HG03064 (cell line): ENCODE data around the gene EME2.

ENCODE experiments used
- ATAC-seq: cut with Tn5 transposase; IDR thresholded peaks from one replicate; pipeline ENCODE4 v1.9.1; 2021; ENCODE audit warnings: low read depth; ENCODE audit not compliant: unreplicated experiment

EME2 gene

DNA sequence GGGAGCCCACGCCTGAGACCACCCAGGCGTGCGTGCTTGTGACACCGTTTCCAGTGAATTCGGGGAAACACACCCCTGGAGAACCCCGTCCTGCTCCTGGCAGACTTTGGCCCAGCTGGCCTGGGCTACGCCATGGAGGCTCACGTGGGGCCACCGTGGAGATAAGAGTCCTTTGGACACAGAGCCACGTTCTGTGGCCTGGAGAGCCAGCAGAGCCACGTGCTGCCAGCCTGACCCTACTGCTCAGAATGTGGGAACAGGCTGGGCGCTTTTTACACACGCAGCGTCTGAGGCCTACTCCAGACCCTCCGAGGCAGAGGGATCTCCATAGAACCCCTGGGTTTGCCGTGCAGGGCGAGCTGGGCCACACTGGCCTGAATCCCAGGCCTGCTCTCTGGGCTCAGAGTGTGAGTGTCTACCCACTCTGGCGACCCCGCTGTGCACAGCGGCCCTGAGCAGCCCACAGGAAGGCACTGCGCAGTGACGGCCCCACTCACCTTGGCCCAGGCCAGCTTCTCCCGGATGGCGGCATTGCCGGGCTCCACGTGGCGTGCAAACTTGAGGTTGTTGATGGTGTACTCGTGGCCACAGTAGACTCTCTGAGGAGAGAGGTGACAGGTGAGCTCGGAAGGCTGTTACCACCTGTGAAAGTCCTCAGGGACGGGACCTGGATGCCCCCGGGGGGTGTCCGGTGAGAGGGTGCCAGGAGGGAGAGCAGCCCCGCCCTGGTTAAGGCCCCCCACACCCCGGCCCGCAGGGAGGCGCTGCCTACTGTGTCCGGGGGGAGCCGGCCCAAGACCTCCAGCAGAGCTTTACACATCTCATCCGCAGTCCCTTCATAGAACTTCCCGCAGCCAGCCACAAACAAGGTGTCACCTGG is 44.0 kb downstream of the EME2 start:
- no peak for ATAC-seq

DNA sequence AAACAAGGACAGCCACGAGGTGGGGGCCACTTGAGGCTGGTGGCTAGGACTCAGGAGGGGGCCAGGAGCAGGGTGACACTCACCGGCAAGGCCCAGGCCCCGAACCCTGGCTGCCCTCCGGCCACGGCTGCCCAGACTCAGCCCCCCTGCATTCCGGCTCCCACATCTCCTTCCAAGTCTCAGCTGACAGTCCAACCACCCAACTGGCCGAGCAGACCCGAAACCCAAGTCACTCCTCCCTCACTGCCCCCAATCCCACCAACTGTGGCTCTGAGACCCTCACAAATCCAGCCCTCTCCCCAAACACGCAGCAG is 44.6 kb downstream of the EME2 start:
- ATAC-seq: no peak

DNA sequence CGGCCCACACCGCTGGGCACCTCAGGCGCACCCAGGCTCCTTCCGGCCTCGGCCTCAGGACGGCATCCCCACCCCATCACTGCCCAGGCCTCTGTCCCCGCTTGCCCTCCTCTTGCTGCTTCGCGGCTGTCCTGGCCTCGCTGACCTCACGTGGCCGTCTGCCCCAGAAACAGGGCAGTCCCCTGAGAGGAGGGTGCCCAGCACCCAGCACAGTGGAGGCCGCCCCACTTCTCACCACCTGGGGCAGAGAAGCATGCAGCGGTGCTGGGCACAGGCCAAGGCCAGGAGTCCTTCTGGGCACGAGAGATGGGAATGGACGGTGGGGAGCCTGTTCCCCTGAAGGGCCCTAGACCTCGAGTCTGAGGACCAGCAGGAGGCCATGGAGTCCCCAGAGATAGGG is 45.1 kb downstream of the EME2 start:
- no peak for ATAC-seq

DNA sequence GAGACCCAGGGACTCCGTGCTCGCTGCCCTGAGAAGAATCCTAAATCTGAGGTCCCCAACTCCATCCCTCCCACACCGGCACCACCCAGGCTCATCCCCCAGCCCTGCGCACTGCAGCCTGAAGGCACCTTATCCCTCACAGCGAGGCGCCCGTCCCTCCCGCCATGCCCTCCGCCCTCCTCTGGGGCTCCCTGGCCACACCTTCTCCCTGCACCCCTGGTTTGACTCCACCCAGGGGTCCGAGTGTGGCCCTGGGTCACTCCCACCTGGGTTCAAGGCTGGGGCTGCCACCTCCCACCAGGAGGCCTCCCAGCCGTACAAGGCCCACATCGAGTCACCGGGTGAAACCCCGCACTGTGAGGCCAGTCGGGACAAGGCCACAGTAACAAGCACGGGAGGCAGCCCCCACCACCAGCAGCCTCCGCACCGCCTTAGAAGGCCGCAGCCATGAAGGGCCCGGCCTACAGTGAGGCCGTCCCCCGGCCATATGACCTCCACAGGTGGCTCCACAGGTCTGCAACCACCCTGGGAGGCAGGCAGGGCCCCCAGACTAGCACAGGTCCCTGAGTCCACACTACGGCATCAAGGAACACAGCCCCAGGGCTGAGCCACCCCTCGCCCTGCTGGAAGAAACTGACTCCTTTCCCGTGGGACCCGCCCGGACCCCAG is 45.7 kb downstream of the EME2 start:
- ATAC-seq: no peak

DNA sequence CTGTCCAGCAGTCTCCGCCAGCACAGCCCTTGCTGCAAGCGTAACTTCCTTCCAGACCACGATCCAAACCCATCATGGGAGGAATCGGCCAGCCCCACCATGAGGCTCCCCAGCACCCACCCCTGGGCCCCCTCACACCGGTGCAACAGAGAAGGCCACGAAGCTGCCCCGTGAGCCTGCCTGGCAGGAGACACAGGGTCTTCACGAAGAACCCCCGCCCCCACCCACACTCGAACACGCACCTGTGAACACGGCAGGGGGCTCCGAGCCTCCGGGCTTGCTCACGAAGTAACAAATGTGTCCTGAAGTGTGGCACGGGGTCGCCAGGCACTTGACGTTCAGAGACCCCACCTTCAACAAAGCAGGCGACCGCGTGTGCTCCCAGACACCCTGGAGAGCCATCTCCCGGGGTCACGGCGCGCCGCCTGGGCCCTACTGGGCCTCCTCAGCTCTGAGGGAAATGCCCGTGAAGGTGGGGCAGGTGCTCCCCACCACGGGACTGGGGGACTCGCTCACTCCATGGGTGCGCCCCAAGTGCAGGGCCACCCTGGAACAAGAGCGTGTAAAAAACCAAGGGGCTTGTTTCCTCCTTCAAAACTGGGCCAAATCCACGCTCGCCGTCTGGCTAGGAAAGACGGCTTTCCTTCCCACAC is 46.4 kb downstream of the EME2 start:
- ATAC-seq: no peak

DNA sequence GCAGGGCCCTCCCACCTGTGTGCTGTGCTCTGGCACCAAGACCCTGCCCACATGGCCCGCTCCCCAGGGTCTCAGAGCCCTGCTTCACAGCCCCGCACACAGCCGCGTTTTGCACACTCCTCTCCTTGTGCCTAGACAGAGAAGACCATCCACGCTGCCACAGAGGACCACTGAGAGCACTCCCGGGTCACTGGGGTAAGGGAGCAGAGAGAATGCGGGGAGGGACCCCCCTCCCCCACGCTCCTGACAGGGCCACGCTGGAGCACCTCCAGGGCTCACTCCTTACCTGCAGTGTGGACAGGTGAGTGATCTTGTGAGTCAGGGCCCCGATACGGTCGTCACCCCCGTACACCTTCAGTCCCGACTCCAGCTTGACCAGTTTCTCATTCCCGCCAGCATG is 47.0 kb downstream of the EME2 start:
- ATAC-seq: no peak

DNA sequence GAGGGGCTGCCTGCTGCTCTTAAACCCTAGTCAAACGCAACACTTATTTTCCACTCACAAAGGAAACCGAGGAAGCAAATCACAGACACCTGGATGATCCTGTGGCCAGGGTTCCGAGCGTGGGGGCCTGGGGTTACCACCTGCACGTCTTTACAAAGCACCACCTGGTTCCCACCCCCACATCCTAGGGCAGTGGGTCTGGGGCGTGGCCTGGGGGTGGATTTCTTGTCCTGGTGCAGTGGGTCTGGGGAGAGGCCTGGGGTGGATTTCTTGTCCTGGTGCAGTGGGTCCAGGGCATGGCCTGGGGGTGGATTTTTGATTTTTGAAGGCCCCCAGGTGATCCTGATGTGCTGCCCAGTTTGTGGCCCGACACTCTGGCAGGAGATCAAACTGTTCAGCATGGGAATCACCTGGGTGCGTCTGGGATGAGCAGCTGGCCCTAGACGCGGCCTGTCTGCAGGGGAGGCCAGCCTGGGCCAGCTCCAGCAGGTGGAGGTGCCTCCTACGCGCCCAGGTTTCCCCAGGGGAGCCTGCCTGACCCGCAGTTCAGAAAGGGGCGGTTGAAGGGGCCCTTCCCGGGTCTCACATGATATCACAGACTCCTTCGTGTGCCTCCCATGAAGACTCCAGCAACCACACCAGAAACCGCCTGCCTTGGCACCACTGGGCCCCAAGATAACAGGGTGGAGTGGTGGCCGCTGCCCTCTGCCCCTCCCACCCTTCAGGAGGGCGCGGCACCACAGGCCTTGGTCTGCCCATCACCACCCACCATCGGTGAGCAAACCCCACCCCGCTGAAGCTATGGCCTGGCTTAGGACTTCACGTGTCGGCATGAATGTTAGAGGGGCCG is 47.7 kb downstream of the EME2 start:
- no peak for ATAC-seq

DNA sequence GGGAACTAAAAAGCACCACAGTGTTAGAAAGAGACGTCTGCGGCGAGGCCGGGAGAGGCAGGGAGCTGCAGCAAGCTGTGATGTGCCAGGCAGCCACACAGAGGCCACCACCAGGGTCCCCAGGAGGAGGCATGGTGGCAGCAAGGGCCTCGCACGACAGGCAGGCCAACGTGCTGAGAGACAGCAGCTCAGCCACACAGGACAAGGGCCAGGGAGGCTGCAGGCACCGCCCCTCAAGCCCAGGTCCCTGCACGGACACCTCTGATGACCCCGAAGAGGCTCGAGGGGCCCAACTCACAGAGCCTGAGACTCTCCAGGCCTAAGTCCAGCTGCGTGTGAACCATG is 48.3 kb downstream of the EME2 start:
- ATAC-seq: no peak

DNA sequence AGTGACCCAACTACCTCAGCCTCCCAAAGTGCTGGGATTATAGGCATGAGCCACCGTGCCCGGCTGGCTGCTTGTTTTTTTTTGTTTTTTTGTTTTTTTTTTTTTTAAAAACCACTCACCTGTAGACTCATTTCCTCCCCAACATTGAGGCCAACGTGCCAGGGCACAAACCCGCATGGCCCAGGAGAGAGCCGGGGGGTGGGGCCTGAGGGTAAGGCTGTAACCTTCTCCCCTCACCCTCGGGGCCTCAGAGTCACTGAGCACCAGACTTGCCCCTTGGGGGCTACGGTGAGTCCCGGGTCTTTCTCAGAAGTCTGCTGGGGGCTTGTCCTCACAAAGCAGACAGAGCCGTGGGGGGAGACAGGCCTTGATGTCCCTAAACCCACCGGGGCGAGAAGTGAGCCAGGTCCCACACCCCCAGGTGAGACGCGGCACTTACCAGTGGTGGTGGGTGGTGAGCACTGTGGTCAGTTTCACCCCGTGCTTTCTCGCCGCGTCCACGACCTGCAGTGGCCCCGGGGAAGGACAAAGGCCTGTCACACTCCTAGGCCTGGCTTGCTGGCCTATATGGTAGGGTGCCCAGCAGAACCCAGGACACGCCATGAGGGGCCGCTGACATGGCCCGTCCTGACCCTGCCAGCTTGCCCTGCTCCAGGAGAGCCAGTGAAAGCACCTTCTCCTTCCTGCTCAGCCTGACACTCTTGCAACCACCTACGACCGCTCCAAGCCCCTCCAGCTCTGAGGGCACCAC is 49.4 kb downstream of the EME2 start:
- ATAC-seq: no peak

DNA sequence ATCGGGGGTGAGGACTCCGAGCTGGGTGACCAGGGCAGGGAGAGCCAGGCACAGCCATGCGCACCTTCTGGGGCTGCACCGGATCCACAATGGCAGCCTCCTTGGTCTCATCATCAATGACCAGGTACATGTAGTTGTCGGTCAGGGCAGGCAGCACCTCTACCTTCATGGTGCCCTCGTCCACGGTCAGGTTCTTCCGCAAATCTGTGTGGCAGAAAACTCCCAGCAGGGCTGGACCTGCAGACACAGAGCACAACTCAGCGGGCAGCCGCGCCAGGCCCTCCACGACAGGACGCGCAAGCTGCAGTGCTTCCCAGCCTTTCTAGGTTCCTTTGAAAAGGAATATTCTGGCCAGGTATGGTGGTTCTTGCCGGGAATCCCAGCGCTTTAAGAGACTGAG is 50.2 kb downstream of the EME2 start:
- no peak for ATAC-seq

DNA sequence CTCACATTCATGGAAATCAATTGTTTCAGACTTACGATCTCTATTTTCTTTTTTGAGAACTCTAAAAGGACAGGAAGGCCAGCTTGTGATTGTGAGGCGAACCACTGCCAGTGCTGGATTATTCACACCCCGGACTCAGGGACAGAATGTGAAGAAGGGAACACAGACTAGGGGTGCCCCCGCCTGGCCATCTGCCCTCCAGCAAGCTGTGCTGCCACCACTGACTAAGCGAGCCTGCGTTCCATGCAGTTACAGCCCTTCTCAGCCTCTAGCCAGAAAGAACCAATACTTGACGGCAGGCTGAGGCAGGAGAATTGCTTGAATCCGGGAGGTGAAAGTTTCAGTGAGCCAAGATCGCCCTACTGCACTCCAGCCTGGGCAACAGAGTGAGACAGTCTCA is 51.2 kb downstream of the EME2 start:
- ATAC-seq: no peak

DNA sequence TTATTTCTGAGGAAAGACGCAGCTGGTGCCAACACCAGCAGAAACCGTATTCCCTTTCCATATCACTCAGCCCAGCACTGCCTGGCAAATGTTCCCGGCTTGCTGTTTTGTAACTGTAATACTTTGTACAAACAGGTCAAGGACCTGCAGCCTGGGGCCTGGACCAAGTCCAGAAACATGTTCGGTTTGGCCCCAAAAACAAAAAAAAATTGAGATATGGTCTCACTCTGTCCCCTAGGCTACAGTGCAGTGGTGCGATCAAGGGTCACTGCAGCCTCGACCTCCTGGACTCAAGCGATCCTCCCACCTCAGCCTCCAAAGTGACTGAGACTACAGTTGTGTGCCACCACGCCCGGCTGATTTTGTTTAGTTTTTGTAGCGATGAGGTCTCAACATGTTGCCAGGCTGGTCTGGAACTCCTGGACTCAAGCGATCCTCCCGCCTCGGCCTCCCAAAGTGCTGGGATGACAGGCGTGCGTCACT is 52.8 kb downstream of the EME2 start:
- no peak for ATAC-seq
